MM.1S (cell line): ENCODE measurements around the gene AGPS.

Source experiments
- DNase-seq: peaks from one replicate; pipeline ENCODE4 v3.0.0-alpha.2; 2015
- H2AFZ ChIP-seq: fragments of 300-600 bp; sonication (generic); 2 replicates; pipeline ENCODE4 v1.6.0; 2016; ENCODE audit warnings: antibody characterized with exemption, low read length
- H3F3A ChIP-seq: fragments of 300-600 bp; sonication (generic); 2 replicates; pipeline ENCODE4 v1.6.1; 2016; ENCODE audit warnings: mild to moderate bottlenecking, antibody characterized with exemption, low read length, moderate library complexity, mixed read lengths; ENCODE audit not compliant: insufficient read depth
- H3K27ac ChIP-seq: fragments of 300-600 bp; sonication (generic); 2 replicates; pipeline ENCODE4 v1.5.1; 2016; ENCODE audit warnings: mild to moderate bottlenecking, low read length
- H3K27me3 ChIP-seq: fragments of 300-600 bp; sonication (generic); replicated peaks from 2 replicates; pipeline ENCODE4 v1.6.0; 2016; ENCODE audit warnings: low read length; ENCODE audit not compliant: insufficient read depth
- H3K36me3 ChIP-seq: fragments of 300-600 bp; sonication (generic); replicated peaks from 2 replicates; pipeline ENCODE4 v1.6.1; 2016; ENCODE audit warnings: mild to moderate bottlenecking, low read length, mixed read lengths; ENCODE audit not compliant: insufficient read depth
- H3K4me1 ChIP-seq: fragments of 300-600 bp; sonication (generic); 2 replicates; pipeline ENCODE4 v1.6.1; 2016; ENCODE audit warnings: low read length, mixed read lengths
- H3K4me2 ChIP-seq: fragments of 300-600 bp; sonication (generic); 2 replicates; pipeline ENCODE4 v1.6.0; 2016; ENCODE audit warnings: low read depth, low read length
- H3K4me3 ChIP-seq: fragments of 300-600 bp; sonication (generic); 2 replicates; pipeline ENCODE4 v1.5.1; 2016; ENCODE audit warnings: low read length, mixed read lengths
- H3K79me2 ChIP-seq: fragments of 300-600 bp; sonication (generic); 2 replicates; pipeline ENCODE4 v1.6.1; 2016; ENCODE audit warnings: mixed run types, low read length, mixed read lengths
- H3K9ac ChIP-seq: fragments of 300-600 bp; sonication (generic); 2 replicates; pipeline ENCODE4 v1.6.1; 2016; ENCODE audit warnings: low read length, mixed read lengths
- H3K9me2 ChIP-seq: fragments of 300-600 bp; sonication (generic); replicated peaks from 2 replicates; pipeline ENCODE4 v1.6.1; 2016; ENCODE audit warnings: mild to moderate bottlenecking, low read length, mixed read lengths; ENCODE audit not compliant: insufficient read depth
- H3K9me3 ChIP-seq: fragments of 300-600 bp; sonication (generic); replicated peaks from 2 replicates; pipeline ENCODE4 v1.6.1; 2016; ENCODE audit warnings: mild to moderate bottlenecking, low read length, mixed read lengths; ENCODE audit not compliant: insufficient read depth
- H4K20me1 ChIP-seq: fragments of 300-600 bp; sonication (generic); 2 replicates; pipeline ENCODE4 v1.6.1; 2016; ENCODE audit warnings: mild to moderate bottlenecking, low read length, moderate library complexity, mixed read lengths; ENCODE audit not compliant: insufficient read depth
- EZH2 ChIP-seq: fragments of 300-600 bp; sonication (generic); optimal IDR thresholded peaks from 2 replicates; pipeline ENCODE3; 2017; ENCODE audit warnings: low read depth, mild to moderate bottlenecking, antibody characterized with exemption, low read length, mixed read lengths
- EZH2phosphoT487 ChIP-seq: fragments of 300-600 bp; sonication (generic); IDR thresholded peaks from 2 replicates; pipeline ENCODE4 v1.6.1; 2018; ENCODE audit warnings: antibody characterized with exemption, low read length
- TF ChIP-seq, protein P1 (sequence below): fragments of 300-600 bp; sonication (generic); IDR thresholded peaks from 2 replicates; pipeline ENCODE4 v1.5.1; 2016; ENCODE audit warnings: antibody characterized with exemption, low read length, mixed read lengths

Gene AGPS

DNA sequence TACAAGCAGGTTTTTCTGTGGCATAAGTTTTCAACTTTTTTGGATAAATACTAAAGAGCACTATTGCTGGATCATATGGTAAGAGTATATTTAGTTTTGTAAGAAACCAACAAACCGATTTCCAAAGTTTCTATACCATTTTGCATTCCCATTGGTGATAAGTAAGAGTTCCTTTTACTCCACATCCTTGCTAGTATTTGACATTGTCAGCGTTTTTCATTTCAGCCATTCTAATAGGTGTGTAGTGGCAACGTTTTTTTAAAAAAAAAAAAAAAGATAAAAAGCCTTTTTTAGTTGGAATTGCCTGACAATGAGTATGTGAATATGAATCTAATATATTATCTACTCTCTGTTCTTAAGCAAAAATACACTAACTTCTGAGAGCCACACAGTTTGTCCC lies 185.9 kb downstream of the AGPS start:
- Histone ChIP-seq H3K4me2 (no peak overlapping the region), H4K20me1 (no peaks in the 10 kb centered on the region), H3K27ac (no peak overlapping the region), H3K27me3 (no peaks in the 10 kb centered on the region), H3K9ac (no peak overlapping the region), H3K4me3 (no peak overlapping the region), H3K9me2 (no peaks in the 10 kb centered on the region), H3K79me2 (no peaks in the 10 kb centered on the region), H3K4me1 (no peaks in the 10 kb centered on the region), H3F3A (no peaks in the 10 kb centered on the region), H3K9me3 (no peaks in the 10 kb centered on the region), H2AFZ (no peak overlapping the region), H3K36me3 (no peaks in the 10 kb centered on the region)
- TF ChIP-seq EZH2, result no peak
- TF ChIP-seq, protein P1, sequence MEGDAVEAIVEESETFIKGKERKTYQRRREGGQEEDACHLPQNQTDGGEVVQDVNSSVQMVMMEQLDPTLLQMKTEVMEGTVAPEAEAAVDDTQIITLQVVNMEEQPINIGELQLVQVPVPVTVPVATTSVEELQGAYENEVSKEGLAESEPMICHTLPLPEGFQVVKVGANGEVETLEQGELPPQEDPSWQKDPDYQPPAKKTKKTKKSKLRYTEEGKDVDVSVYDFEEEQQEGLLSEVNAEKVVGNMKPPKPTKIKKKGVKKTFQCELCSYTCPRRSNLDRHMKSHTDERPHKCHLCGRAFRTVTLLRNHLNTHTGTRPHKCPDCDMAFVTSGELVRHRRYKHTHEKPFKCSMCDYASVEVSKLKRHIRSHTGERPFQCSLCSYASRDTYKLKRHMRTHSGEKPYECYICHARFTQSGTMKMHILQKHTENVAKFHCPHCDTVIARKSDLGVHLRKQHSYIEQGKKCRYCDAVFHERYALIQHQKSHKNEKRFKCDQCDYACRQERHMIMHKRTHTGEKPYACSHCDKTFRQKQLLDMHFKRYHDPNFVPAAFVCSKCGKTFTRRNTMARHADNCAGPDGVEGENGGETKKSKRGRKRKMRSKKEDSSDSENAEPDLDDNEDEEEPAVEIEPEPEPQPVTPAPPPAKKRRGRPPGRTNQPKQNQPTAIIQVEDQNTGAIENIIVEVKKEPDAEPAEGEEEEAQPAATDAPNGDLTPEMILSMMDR, result no peak
- TF ChIP-seq EZH2phosphoT487, result no peak
- DNase-seq, result no peak

DNA sequence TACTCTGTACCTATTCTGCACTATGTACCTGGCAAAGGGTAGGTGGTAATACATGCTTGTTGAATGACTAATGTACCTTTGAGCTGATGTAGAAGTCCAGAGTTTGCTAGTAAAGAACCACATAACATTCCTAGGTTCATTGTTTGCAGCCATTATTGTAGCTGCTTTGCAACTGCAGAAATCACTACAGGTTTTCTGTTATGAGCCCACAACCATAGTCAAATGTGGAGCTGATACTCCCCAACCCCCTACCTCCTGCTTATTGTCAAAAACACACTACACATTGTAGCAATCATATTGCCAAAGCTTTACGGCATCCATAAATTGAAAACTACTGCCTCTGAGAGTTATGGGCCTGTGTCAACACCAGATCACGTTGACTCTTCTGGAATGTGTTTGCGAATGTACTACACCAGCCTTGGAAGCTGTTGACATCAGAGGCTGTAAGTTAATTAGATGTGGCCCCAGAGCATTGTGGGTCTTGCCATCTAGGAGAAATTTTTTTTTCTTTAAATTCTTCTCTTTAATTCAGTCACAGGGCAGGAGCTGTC lies 187.0 kb downstream of the AGPS start:
- TF ChIP-seq EZH2 (no peak), EZH2phosphoT487 (no peak)
- TF ChIP-seq, protein P1, result no peak
- H3F3A ChIP-seq, result no peaks in the 10 kb centered on the region
- no peaks in the 10 kb centered on the region for H3K9me2 ChIP-seq
- H3K36me3 ChIP-seq, result no peaks in the 10 kb centered on the region
- DNase-seq, result no peak
- no peaks in the 10 kb centered on the region for H3K9me3 ChIP-seq
- no peak overlapping the region for H3K4me2 ChIP-seq
- H3K79me2 ChIP-seq, result no peaks in the 10 kb centered on the region
- H4K20me1 ChIP-seq, result no peaks in the 10 kb centered on the region
- H3K9ac ChIP-seq, result no peak overlapping the region
- H3K27me3 ChIP-seq, result no peaks in the 10 kb centered on the region
- no peak overlapping the region for H3K27ac ChIP-seq
- no peaks in the 10 kb centered on the region for H3K4me1 ChIP-seq
- H3K4me3 ChIP-seq, result no peak overlapping the region
- no peak overlapping the region for H2AFZ ChIP-seq

DNA sequence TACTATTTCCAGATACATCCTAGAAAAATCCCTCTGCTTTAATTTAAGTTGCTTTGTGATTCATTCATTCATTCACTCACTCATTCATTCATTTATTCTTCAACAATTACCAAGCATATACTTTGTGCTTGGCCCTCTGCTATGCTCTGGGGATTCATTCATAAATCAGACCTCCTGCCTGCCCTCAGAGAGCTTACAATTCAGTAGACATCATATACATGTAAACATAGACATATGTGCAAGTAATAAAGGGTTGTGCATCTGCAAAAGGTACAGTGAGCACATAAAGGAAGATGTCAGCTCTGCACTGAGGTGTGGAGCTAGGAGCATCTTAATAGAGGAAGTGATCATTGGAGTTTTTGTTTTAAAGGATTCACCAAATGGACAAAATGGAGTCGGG lies 189.4 kb downstream of the AGPS start:
- no peaks in the 10 kb centered on the region for H3K27me3 ChIP-seq
- no peaks in the 10 kb centered on the region for H3K4me1 ChIP-seq
- TF ChIP-seq, protein P1, result no peak
- TF ChIP-seq EZH2phosphoT487 (no peak), EZH2 (no peak)

More for the DNA sequence above, 189.4 kb downstream of the AGPS start:
- Histone ChIP-seq H3K9me3 (no peaks in the 10 kb centered on the region), H3F3A (no peaks in the 10 kb centered on the region), H3K27ac (no peak overlapping the region), H3K4me3 (no peak overlapping the region), H4K20me1 (no peaks in the 10 kb centered on the region), H3K36me3 (no peaks in the 10 kb centered on the region), H3K9me2 (no peaks in the 10 kb centered on the region), H3K79me2 (no peaks in the 10 kb centered on the region), H3K9ac (no peak overlapping the region), H3K4me2 (no peak overlapping the region), H2AFZ (no peak overlapping the region)
- DNase-seq, result no peak
